C1 segment of cervical spinal cord (tissue), 14 donors: ENCODE results near the gene COQ10A.

Experiments
- DNase-seq, 14 donors: peaks; one replicate each; lab custom pipeline; 2025; lab: John Stamatoyannopoulos, UW

The COQ10A gene

GRCh38 chr12:56315622-56316473, 49.1 kb downstream of the COQ10A start, which contains the start of gene CNPY2:
CNPY2 (minus strand) TSS chr12:56315988; CDS start chr12:56315217, 771 bp downstream.
- DNase-seq, result peak; percentile 69 to 100 (median 91)

DNA sequence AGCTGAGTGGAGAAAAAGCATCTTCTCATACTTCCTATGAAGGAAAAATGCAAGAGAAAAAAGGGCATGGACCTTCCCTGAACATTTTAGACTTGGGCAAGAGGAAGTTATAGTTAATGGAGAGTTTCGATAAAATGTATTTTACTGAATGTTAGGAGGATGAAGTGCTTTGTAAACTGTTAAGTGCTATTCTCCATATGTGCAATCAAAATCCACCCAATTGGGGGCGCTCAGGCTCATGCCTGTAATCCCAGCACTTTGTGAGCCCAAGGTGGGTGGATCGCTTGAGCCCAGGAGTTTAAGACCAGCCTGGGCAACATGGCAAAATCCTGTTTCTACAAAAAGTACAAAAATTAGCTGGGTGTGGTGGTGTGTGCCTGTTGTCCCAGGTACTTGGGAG, 50.9 kb downstream of the COQ10A start:
- DNase-seq, result no peak
